GM12878 (cell line): ENCODE results near the gene BIRC7. TPM values are rescaled to one million over a fixed set of nuclear protein-coding genes. Genes with fewer than 3 reads are reported as not detected.

Experiments used
- ATAC-seq: fragments of 200-7000 bp; cut with Tn5 transposase; 3 replicates; pipeline ENCODE4 v1.9.1; 2020; ENCODE audit warnings: mild to moderate bottlenecking, moderate library complexity
- BruUV-seq: library from RNA; stranded (reverse); fragments of 400-500 nt; replicated peaks from 2 replicates; lab custom pipeline; 2021; lab: Mats Ljungman, UMichigan
- CTCF ChIA-PET: fragments of 300-600 bp; sonication (Branson Sonifier 250); formaldehyde crosslinking; extraction: SDS; loops from one replicate; lab custom pipeline; 2021; ENCODE audit warnings: inconsistent platforms; lab: Yijun Ruan, JAX
- POLR2A ChIA-PET: fragments of 350-600 bp; formaldehyde crosslinking; extraction: SDS; loops from one replicate; lab custom pipeline; 2021; ENCODE audit warnings: inconsistent platforms; lab: Charles Lee
- RAD21 ChIA-PET: fragments of 300-600 bp; sonication (Branson Sonifier 250); formaldehyde crosslinking; loops from one replicate; lab custom pipeline; 2023; ENCODE audit warnings: antibody characterized with exemption; ENCODE audit not compliant: unreplicated experiment; lab: Charles Lee
- SMC1A ChIA-PET: fragments of 300-600 bp; sonication (Branson Sonifier 250); formaldehyde crosslinking; loops from one replicate; lab custom pipeline; 2023; ENCODE audit not compliant: unreplicated experiment, uncharacterized antibody; lab: Charles Lee
- DNase-seq: peaks from one replicate; pipeline ENCODE4 v3.0.0-alpha.2; 2011; ENCODE audit warnings: low read depth, low spot score
- FAIRE-seq: peaks from 3 replicates; lab custom pipeline; 2011; peaks lifted over from hg19 to GRCh38; lab: Jason Lieb, UNC
- H2AFZ ChIP-seq: 2 replicates; pipeline ENCODE4 v1.6.0; 2011; ENCODE audit warnings: low read depth, low read length, control low read depth; ENCODE audit not compliant: control insufficient read depth
- H3K27ac ChIP-seq: 2 replicates; pipeline ENCODE4 v1.5.1; 2011; ENCODE audit warnings: control low read depth; ENCODE audit not compliant: control insufficient read depth, insufficient read depth
- H3K27me3 ChIP-seq, 2 experiments: replicated peaks in 1 of 2; 2 replicates each; pipeline versions ENCODE4 v1.6.0 to v1.6.1; 2011; ENCODE audit warnings: low read length in 1 of 2; ENCODE audit not compliant: control insufficient read depth in 2 of 2, insufficient read depth in 2 of 2
- H3K36me3 ChIP-seq, 2 experiments: 2 replicates each; pipeline ENCODE4 v1.5.1; 2011; ENCODE audit warnings: low read length in 1 of 2; ENCODE audit not compliant: control insufficient read depth in 2 of 2, insufficient read depth in 2 of 2
- H3K4me1 ChIP-seq: 2 replicates; pipeline ENCODE4 v1.6.1; 2011; ENCODE audit warnings: mild to moderate bottlenecking, low read length, moderate library complexity, mixed read lengths; ENCODE audit not compliant: control insufficient read depth, insufficient read depth
- H3K4me2 ChIP-seq: 2 replicates; pipeline ENCODE4 v1.6.0; 2011; ENCODE audit warnings: control low read depth; ENCODE audit not compliant: control insufficient read depth, insufficient read depth
- H3K4me3 ChIP-seq: fragments of 200-600 bp; sonication (generic); 2 replicates; pipeline ENCODE4 v1.5.1; 2016
- H3K79me2 ChIP-seq: 2 replicates; pipeline ENCODE4 v1.6.0; 2011; ENCODE audit warnings: low read length; ENCODE audit not compliant: control insufficient read depth, insufficient read depth
- H3K9ac ChIP-seq: 2 replicates; pipeline ENCODE4 v1.8.0; 2011; ENCODE audit warnings: low read length, control low read depth, mixed read lengths; ENCODE audit not compliant: control insufficient read depth, insufficient read depth
- H3K9me3 ChIP-seq: replicated peaks from 3 replicates; pipeline ENCODE4 v1.5.1; 2011; ENCODE audit warnings: mild to moderate bottlenecking, low read length; ENCODE audit not compliant: control insufficient read depth, insufficient read depth
- H4K20me1 ChIP-seq: 2 replicates; pipeline ENCODE4 v1.6.0; 2011; ENCODE audit not compliant: control insufficient read depth, insufficient read depth
- CBX5 ChIP-seq: sonication (generic); IDR thresholded peaks from 2 replicates; pipeline ENCODE4 v1.6.1; 2016; ENCODE audit warnings: low read depth, moderate library complexity, mild to moderate bottlenecking, inconsistent platforms
- E4F1 ChIP-seq: fragments of 450-650 bp; IDR thresholded peaks from 2 replicates; pipeline ENCODE4 v1.6.1; 2018; ENCODE audit warnings: borderline replicate concordance, mild to moderate bottlenecking; ENCODE audit not compliant: partially characterized antibody
- EED ChIP-seq: sonication (generic); IDR thresholded peaks from 2 replicates; pipeline ENCODE4 v1.6.1; 2016; ENCODE audit warnings: antibody characterized with exemption, low read depth
- FOS ChIP-seq: IDR thresholded peaks from 3 replicates; pipeline ENCODE4 v1.6.1; 2011; ENCODE audit warnings: borderline replicate concordance; ENCODE audit not compliant: insufficient read length; ENCODE audit errors: extremely low read depth
- GATAD2B ChIP-seq: fragments of 450-650 bp; conservative IDR thresholded peaks from 2 replicates; pipeline ENCODE4 v1.6.1; 2017; ENCODE audit warnings: low read depth, mild to moderate bottlenecking, moderate library complexity
- HDAC6 ChIP-seq: fragments of 200-600 bp; sonication (generic); IDR thresholded peaks from one replicate; pipeline ENCODE4 v1.8.0; 2017; ENCODE audit warnings: antibody characterized with exemption; ENCODE audit not compliant: unreplicated experiment
- JUND ChIP-seq: IDR thresholded peaks from 2 replicates; pipeline ENCODE4 v1.6.1; 2012; ENCODE audit warnings: low read depth, mild to moderate bottlenecking, low read length, improper control_type of control experiment, moderate library complexity
- MYB ChIP-seq: fragments of 150-350 bp; IDR thresholded peaks from 2 replicates; pipeline ENCODE4 v1.6.1; 2014; ENCODE audit warnings: mild to moderate bottlenecking, low read depth, low read length, borderline replicate concordance
- PML ChIP-seq: IDR thresholded peaks from 2 replicates; pipeline ENCODE4 v1.6.1; 2012; ENCODE audit warnings: low read length, inconsistent platforms
- PRDM15 ChIP-seq: fragments of 450-650 bp; formaldehyde crosslinking; IDR thresholded peaks from 2 replicates; pipeline ENCODE4 v1.4.0; 2020; ENCODE audit warnings: mild to moderate bottlenecking, moderate library complexity
- SMAD1 ChIP-seq: fragments of 450-650 bp; IDR thresholded peaks from 2 replicates; pipeline ENCODE4 v1.6.1; 2018; ENCODE audit warnings: mild to moderate bottlenecking, low read depth; ENCODE audit not compliant: partially characterized antibody
- SP1 ChIP-seq: IDR thresholded peaks from one replicate; pipeline ENCODE4 v1.6.1; 2011; ENCODE audit warnings: low read depth, low read length
- SREBF2 ChIP-seq: IDR thresholded peaks from 2 replicates; pipeline ENCODE4 v1.6.1; 2012; ENCODE audit warnings: mild to moderate bottlenecking, low read length
- TAF1 ChIP-seq: IDR thresholded peaks from 2 replicates; pipeline ENCODE4 v1.6.1; 2011; ENCODE audit warnings: mild to moderate bottlenecking, low read depth, low read length, borderline replicate concordance
- YBX1 ChIP-seq: fragments of 450-650 bp; IDR thresholded peaks from 2 replicates; pipeline ENCODE4 v1.6.1; 2016; ENCODE audit warnings: antibody characterized with exemption
- WGBS: methylation state at CpG from one replicate; pipeline ENCODE4 v1.1.6; 2016; ENCODE audit warnings: low lambda C conversion rate; ENCODE audit not compliant: insufficient replicate concordance, insufficient coverage; ENCODE audit errors: missing lambda C conversion rate; 5-methylcytosine and 5-hydroxymethylcytosine counted together
- in situ Hi-C: fragments of 300-500 bp; cut with MboI; formaldehyde crosslinking; loops from 9 replicates; pipeline ENCODE4 v1.14.3; 2018; ENCODE audit warnings: mixed read lengths
- intact Hi-C: fragments of 100-400 bp; cut with micrococcal nuclease; formaldehyde crosslinking; loops from one replicate; pipeline ENCODE4 v1.14.2; 2022; ENCODE audit not compliant: unreplicated experiment
- polyA plus RNA-seq, 11 experiments: library from polyadenylated mRNA; depleted of rRNA in 4 of 11; unstranded in 6 of 11; stranded (reverse) in 5 of 11; fragments of >200 nt; fragmentation: Nextera tagmentation in 4 of 11; fragmentation: Illumina TruSeq in 1 of 11; extraction: Ambion mirVana in 4 of 11; extraction: Trizol in 1 of 11; gene quantifications; 1 replicate in 1 of 11; 2 replicates in 10 of 11; pipeline versions ENCODE4 v1.2.1 to v1.2.3, GENCODE V29; 2011 to 2016; ENCODE audit warnings: inconsistent platforms in 2 of 11, missing spikeins in 2 of 11, low read depth in 1 of 11
- total RNA-seq, 4 experiments: library from RNA; depleted of rRNA in 3 of 4; stranded (reverse); fragments of >200 nt in 3 of 4; fragmentation: Illumina TruSeq in 1 of 4; extraction: Trizol in 1 of 4; gene quantifications; 2 replicates each; pipeline versions ENCODE4 v1.2.1 to v1.2.3, GENCODE V29; 2013 to 2021
- TF ChIP-seq, protein P1 (sequence below): fragments of 150-350 bp; IDR thresholded peaks from 2 replicates; pipeline ENCODE4 v1.6.1; 2014; ENCODE audit warnings: mild to moderate bottlenecking, low read depth, low read length

BIRC7 gene
- total and polyA plus RNA-seq, 10 of the 15 experiments (the other 5 are each of a cell fraction or from before 2014, with no cell fraction given), result 0.31 TPM; not detected in 9

- TF ChIP-seq E4F1 (no peak), MYB (no peak), TAF1 (no peak)
- TF ChIP-seq, all 136 proteins: peak for 0
These were observed 28.8 kb downstream of the BIRC7 start (continued) for GRCh38 chr20:63264519-63264918.

- CTCF ChIA-PET, result no interaction called here
- POLR2A ChIA-PET, result no interaction called here
- 18% methylated on average over 12 of the region's 12 CpGs for WGBS
- DNase-seq (no peak), FAIRE-seq (no peak), ATAC-seq (no peak)
- TF ChIP-seq CBX5 (no peak), SP1 (no peak), JUND (no peak), HDAC6 (no peak), FOS (no peak), GATAD2B (no peak), EED (no peak), PML (no peak), YBX1 (no peak), SMAD1 (no peak), SREBF2 (no peak), PRDM15 (CRISPR knock-in tag) (no peak)
- TF ChIP-seq, protein P1, sequence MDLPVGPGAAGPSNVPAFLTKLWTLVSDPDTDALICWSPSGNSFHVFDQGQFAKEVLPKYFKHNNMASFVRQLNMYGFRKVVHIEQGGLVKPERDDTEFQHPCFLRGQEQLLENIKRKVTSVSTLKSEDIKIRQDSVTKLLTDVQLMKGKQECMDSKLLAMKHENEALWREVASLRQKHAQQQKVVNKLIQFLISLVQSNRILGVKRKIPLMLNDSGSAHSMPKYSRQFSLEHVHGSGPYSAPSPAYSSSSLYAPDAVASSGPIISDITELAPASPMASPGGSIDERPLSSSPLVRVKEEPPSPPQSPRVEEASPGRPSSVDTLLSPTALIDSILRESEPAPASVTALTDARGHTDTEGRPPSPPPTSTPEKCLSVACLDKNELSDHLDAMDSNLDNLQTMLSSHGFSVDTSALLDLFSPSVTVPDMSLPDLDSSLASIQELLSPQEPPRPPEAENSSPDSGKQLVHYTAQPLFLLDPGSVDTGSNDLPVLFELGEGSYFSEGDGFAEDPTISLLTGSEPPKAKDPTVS, result no peak
- H3K9me3 ChIP-seq, result no peaks in the 10 kb centered on the region
- peaks cover 0 to 1% of the 10 kb centered on the region in 2 experiments; a peak in 2 of 4 replicates for H3K27me3 ChIP-seq
- H3K36me3 ChIP-seq, result no peaks in the 10 kb centered on the region
- RAD21 ChIA-PET, result no interaction called here
- in situ Hi-C loops (no loop called here), intact Hi-C loops (no loop called here)
- H3K4me1 ChIP-seq, result no peaks in the 10 kb centered on the region
- H4K20me1 ChIP-seq, result no peaks in the 10 kb centered on the region
- H3K9ac ChIP-seq, result no peak overlapping the region
- BruUV-seq, result no TSS peak
- H3K27ac ChIP-seq, result no peak overlapping the region
- H3K79me2 ChIP-seq, result no peaks in the 10 kb centered on the region
- SMC1A ChIA-PET, result no interaction called here
- no peak overlapping the region for H2AFZ ChIP-seq
- H3K4me3 ChIP-seq, result no peak overlapping the region
- no peak overlapping the region for H3K4me2 ChIP-seq
These were observed 30.3 kb downstream of the BIRC7 start for GRCh38 chr20:63265891-63266515.
